H9 (cell line): ENCODE results near the gene CAMTA1. TPM values are rescaled to one million over a fixed set of nuclear protein-coding genes. Genes with fewer than 3 reads are reported as not detected.

Experiments
- DNase-seq: peaks from one replicate; pipeline ENCODE4 v3.0.0-alpha.2; 2017
- H2AFZ ChIP-seq: one replicate; pipeline ENCODE4 v1.6.1; 2013; ENCODE audit warnings: mild to moderate bottlenecking, low read length, control low read depth, moderate library complexity
- H2AK5ac ChIP-seq: 2 replicates; pipeline ENCODE4 v1.6.1; 2013; ENCODE audit warnings: low read length, control low read depth, mixed read lengths; ENCODE audit not compliant: insufficient read length
- H2BK120ac ChIP-seq: one replicate; pipeline ENCODE4 v1.6.1; 2013; ENCODE audit warnings: low read depth, mild to moderate bottlenecking, low read length, control low read depth, inconsistent platforms; ENCODE audit not compliant: poor library complexity, severe bottlenecking
- H2BK12ac ChIP-seq: 2 replicates; pipeline ENCODE4 v1.6.1; 2013; ENCODE audit warnings: low read length, control low read depth, mixed read lengths, low read depth; ENCODE audit not compliant: insufficient read length
- H2BK15ac ChIP-seq: 2 replicates; pipeline ENCODE4 v1.6.1; 2013; ENCODE audit warnings: low read depth, low read length, control low read depth
- H2BK20ac ChIP-seq: one replicate; pipeline ENCODE4 v1.6.1; 2013; ENCODE audit warnings: low read depth, mild to moderate bottlenecking, low read length, control low read depth, inconsistent platforms; ENCODE audit not compliant: poor library complexity, severe bottlenecking
- H2BK5ac ChIP-seq: 2 replicates; pipeline ENCODE4 v1.6.1; 2013; ENCODE audit warnings: low read length, control low read depth, mixed read lengths; ENCODE audit not compliant: insufficient read length
- H3K14ac ChIP-seq: 2 replicates; pipeline ENCODE4 v1.6.1; 2013; ENCODE audit warnings: low read length, control low read depth; ENCODE audit not compliant: insufficient read depth
- H3K18ac ChIP-seq: 2 replicates; pipeline ENCODE4 v1.6.1; 2013; ENCODE audit warnings: low read depth, mild to moderate bottlenecking, mixed read lengths, low read length, control low read depth; ENCODE audit not compliant: insufficient read length
- H3K23ac ChIP-seq: 2 replicates; pipeline ENCODE4 v1.6.1; 2013; ENCODE audit warnings: low read length, control low read depth, mixed read lengths, low read depth; ENCODE audit not compliant: insufficient read length
- H3K23me2 ChIP-seq: 2 replicates; pipeline ENCODE4 v1.6.1; 2013; ENCODE audit warnings: low read depth, mild to moderate bottlenecking, mixed read lengths, low read length, control low read depth; ENCODE audit not compliant: insufficient read length, poor library complexity, severe bottlenecking
- H3K27ac ChIP-seq: 2 replicates; pipeline ENCODE4 v1.5.1; 2013; ENCODE audit warnings: low read length, control low read depth, mixed read lengths, low read depth; ENCODE audit not compliant: insufficient read length
- H3K27me3 ChIP-seq: 2 replicates; pipeline ENCODE4 v1.6.1; 2013; ENCODE audit warnings: low read length, control low read depth, inconsistent platforms; ENCODE audit not compliant: insufficient read depth
- H3K4ac ChIP-seq: 2 replicates; pipeline ENCODE4 v1.6.1; 2013; ENCODE audit warnings: low read depth, mild to moderate bottlenecking, control low read depth, inconsistent platforms, low read length, moderate library complexity
- H3K4me1 ChIP-seq: 2 replicates; pipeline ENCODE4 v1.6.1; 2013; ENCODE audit warnings: low read length, control low read depth, inconsistent platforms; ENCODE audit not compliant: insufficient read depth
- H3K4me2 ChIP-seq: 2 replicates; pipeline ENCODE4 v1.6.1; 2013; ENCODE audit warnings: low read length, control low read depth, mixed read lengths; ENCODE audit not compliant: insufficient read length, insufficient read depth
- H3K56ac ChIP-seq: 2 replicates; pipeline ENCODE4 v1.6.1; 2013; ENCODE audit warnings: low read depth, mild to moderate bottlenecking, mixed read lengths, low read length, control low read depth; ENCODE audit not compliant: insufficient read length
- H3K79me1 ChIP-seq: 2 replicates; pipeline ENCODE4 v1.6.1; 2013; ENCODE audit warnings: low read depth, mild to moderate bottlenecking, moderate library complexity, low read length, control low read depth, inconsistent platforms; ENCODE audit not compliant: insufficient read depth, poor library complexity, severe bottlenecking
- H3K79me2 ChIP-seq: 2 replicates; pipeline ENCODE4 v1.6.1; 2013; ENCODE audit warnings: low read length, control low read depth, inconsistent platforms; ENCODE audit not compliant: insufficient read depth
- H3K9ac ChIP-seq: 2 replicates; pipeline ENCODE4 v1.6.1; 2013; ENCODE audit warnings: low read length, control low read depth, mixed read lengths; ENCODE audit not compliant: insufficient read length; ENCODE audit errors: extremely low read depth
- H3K9me3 ChIP-seq: one replicate; pipeline ENCODE4 v1.6.1; 2013; ENCODE audit warnings: low read depth, low read length, inconsistent platforms; ENCODE audit not compliant: control insufficient read depth
- H3T11ph ChIP-seq: one replicate; pipeline ENCODE4 v1.6.1; 2013; ENCODE audit warnings: mild to moderate bottlenecking, low read length, control low read depth, inconsistent platforms
- H4K20me1 ChIP-seq: one replicate; pipeline ENCODE4 v1.6.1; 2013; ENCODE audit not compliant: control insufficient read depth, insufficient read length, insufficient read depth
- H4K5ac ChIP-seq: 2 replicates; pipeline ENCODE4 v1.6.1; 2013; ENCODE audit warnings: low read depth, mild to moderate bottlenecking, mixed read lengths, low read length, control low read depth; ENCODE audit not compliant: insufficient read length
- H4K8ac ChIP-seq: replicated peaks from 2 replicates; pipeline ENCODE4 v1.6.1; 2013; ENCODE audit warnings: low read length, control low read depth, mixed read lengths, low read depth; ENCODE audit not compliant: insufficient read length
- H4K91ac ChIP-seq: 2 replicates; pipeline ENCODE4 v1.6.1; 2013; ENCODE audit warnings: low read depth, mild to moderate bottlenecking, moderate library complexity, mixed read lengths, low read length, control low read depth; ENCODE audit not compliant: insufficient read length
- H3K27ac Mint-ChIP-seq, 3 experiments: 2 replicates in 2 of 3; 3 replicates in 1 of 3; pipeline ENCODE4 v1.8.0; 2020 to 2021; ENCODE audit warnings: mixed read lengths in 3 of 3, mild to moderate bottlenecking in 1 of 3, moderate library complexity in 1 of 3
- H3K27me3 Mint-ChIP-seq: 2 replicates; pipeline ENCODE4 v1.8.0; 2021; ENCODE audit warnings: low read depth, mild to moderate bottlenecking, moderate library complexity, mixed read lengths
- H3K36me3 Mint-ChIP-seq, 3 experiments: 2 replicates in 2 of 3; 3 replicates in 1 of 3; pipeline ENCODE4 v1.8.0; 2020 to 2021; ENCODE audit warnings: low read depth in 3 of 3, mixed read lengths in 3 of 3; ENCODE audit not compliant: insufficient read depth in 1 of 3
- H3K4me1 Mint-ChIP-seq, 2 experiments: 2 replicates each; pipeline ENCODE4 v1.8.0; 2020; ENCODE audit warnings: mixed read lengths in 2 of 2
- H3K4me3 Mint-ChIP-seq, 2 experiments: 2 replicates in 1 of 2; 3 replicates in 1 of 2; pipeline ENCODE4 v1.8.0; 2020 to 2021; ENCODE audit warnings: mild to moderate bottlenecking in 2 of 2, mixed read lengths in 2 of 2, moderate library complexity in 1 of 2
- H3K9me3 Mint-ChIP-seq, 2 experiments: 2 replicates in 1 of 2; 3 replicates in 1 of 2; pipeline ENCODE4 v1.8.0; 2020; ENCODE audit warnings: mild to moderate bottlenecking in 2 of 2, mixed read lengths in 2 of 2, moderate library complexity in 1 of 2
- CTCF ChIP-seq: fragments of 200-600 bp; sonication (generic); conservative IDR thresholded peaks from 3 replicates; pipeline ENCODE4 v1.8.0; 2021; ENCODE audit warnings: antibody characterized with exemption, mild to moderate bottlenecking
- WGBS: extraction: QIAGEN DNeasy Blood & Tissue Kit; methylation state at CpG from one replicate; pipeline ENCODE4 v1.1.7; 2013; ENCODE audit warnings: missing lambda C conversion rate, low lambda C conversion rate, mixed read lengths; ENCODE audit not compliant: insufficient read length; ENCODE audit errors: extremely low coverage; 5-methylcytosine and 5-hydroxymethylcytosine counted together
- total RNA-seq: library from RNA; stranded (reverse); gene quantifications from 2 replicates; pipeline ENCODE4 v1.2.1, GENCODE V29; 2021

The CAMTA1 gene
- total RNA-seq, 1 experiment from 2014 or later = 115 TPM

- no peak overlapping the region; the same call in 1 of the 2 replicates for H3K14ac ChIP-seq
- DNase-seq = no peak
- no peaks in the 10 kb centered on the region for H3K27me3 ChIP-seq
- no peak for TF ChIP-seq CTCF
- no peak overlapping the region for H4K8ac ChIP-seq
- no peaks in the 10 kb centered on the region for H3K4me1 ChIP-seq
- Mint-ChIP-seq H3K27me3 (no peaks in the 10 kb centered on the region), H3K36me3 (no peaks in the 10 kb centered on the region), H3K4me3 (no peak overlapping the region), H3K9me3 (no peaks in the 10 kb centered on the region), H3K27ac (peak overlapping the region in 1 of 3 experiments; percentile 48; a peak in 2 of 7 replicates), H3K4me1 (peaks cover 0 to 8% of the 10 kb centered on the region in 2 experiments; a peak in 1 of 4 replicates)
- no peak overlapping the region for H4K5ac ChIP-seq
- no peak overlapping the region for H3K23ac ChIP-seq
- no CpG with 5 or more reads among the region's 11 CpGs for WGBS
- H3K9me3 ChIP-seq = no peaks in the 10 kb centered on the region
- no peaks in the 10 kb centered on the region for H4K20me1 ChIP-seq
- no peaks in the 10 kb centered on the region for H3K23me2 ChIP-seq
- no peaks in the 10 kb centered on the region for H3K79me2 ChIP-seq
- no peak overlapping the region for H2AFZ ChIP-seq
- no peak overlapping the region for H2BK15ac ChIP-seq
- no peaks in the 10 kb centered on the region for H3K79me1 ChIP-seq
- no peak overlapping the region for H3K56ac ChIP-seq
- no peak overlapping the region for H4K91ac ChIP-seq
- H3K4me2 ChIP-seq = no peak overlapping the region
- H3K18ac ChIP-seq = no peak overlapping the region
- H2BK5ac ChIP-seq = no peak overlapping the region
- no peak overlapping the region for H3T11ph ChIP-seq
- no peak overlapping the region for H3K27ac ChIP-seq
- H3K4ac ChIP-seq = no peak overlapping the region
- no peak overlapping the region for H3K9ac ChIP-seq
- no peak overlapping the region for H2AK5ac ChIP-seq
- H2BK12ac ChIP-seq = no peak overlapping the region
- H2BK20ac ChIP-seq = no peak overlapping the region
- H2BK120ac ChIP-seq = no peak overlapping the region
These were observed 798.9 kb downstream of the CAMTA1 start for GRCh38 chr1:7584157-7584556.
